Coronary artery (tissue), 2 donors: ENCODE data around the gene HTR1D.

Source experiments
- DNase-seq: peaks from one replicate; pipeline ENCODE4 v3.0.0-alpha.2; 2017; ENCODE audit warnings: low spot score
- H3K27ac ChIP-seq, 2 donors: fragments of 200-600 bp; sonication (generic); one replicate each; pipeline ENCODE4 v1.5.1; 2016 to 2019
- H3K4me3 ChIP-seq: fragments of 200-600 bp; sonication (generic); 2 replicates; pipeline ENCODE4 v1.5.1; 2016; ENCODE audit warnings: mild to moderate bottlenecking, moderate library complexity
- TF ChIP-seq, protein P1 (sequence below): fragments of 200-600 bp; sonication (generic); IDR thresholded peaks from one replicate; pipeline ENCODE4 v1.5.1; 2019; ENCODE audit warnings: antibody characterized with exemption

Gene HTR1D

DNA sequence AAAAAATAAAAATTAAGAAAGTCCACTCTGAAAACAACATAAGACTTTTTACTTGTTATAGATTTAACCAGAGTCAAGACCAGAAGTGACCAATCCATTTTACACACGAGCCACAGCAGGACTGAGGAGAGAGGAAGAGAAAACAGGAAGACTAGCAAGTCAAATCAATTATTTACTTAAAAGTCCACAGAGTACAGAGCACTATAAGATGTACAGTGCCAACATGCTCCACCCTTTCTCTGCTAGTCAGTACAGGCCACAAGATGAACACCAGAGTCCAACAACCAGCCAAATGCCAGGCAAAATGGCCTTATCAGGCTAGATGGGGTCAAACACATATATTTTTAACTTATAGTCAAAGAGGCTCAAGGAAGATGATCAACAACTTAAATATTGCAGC is 68.2 kb downstream of the HTR1D start:
- TF ChIP-seq, protein P1, sequence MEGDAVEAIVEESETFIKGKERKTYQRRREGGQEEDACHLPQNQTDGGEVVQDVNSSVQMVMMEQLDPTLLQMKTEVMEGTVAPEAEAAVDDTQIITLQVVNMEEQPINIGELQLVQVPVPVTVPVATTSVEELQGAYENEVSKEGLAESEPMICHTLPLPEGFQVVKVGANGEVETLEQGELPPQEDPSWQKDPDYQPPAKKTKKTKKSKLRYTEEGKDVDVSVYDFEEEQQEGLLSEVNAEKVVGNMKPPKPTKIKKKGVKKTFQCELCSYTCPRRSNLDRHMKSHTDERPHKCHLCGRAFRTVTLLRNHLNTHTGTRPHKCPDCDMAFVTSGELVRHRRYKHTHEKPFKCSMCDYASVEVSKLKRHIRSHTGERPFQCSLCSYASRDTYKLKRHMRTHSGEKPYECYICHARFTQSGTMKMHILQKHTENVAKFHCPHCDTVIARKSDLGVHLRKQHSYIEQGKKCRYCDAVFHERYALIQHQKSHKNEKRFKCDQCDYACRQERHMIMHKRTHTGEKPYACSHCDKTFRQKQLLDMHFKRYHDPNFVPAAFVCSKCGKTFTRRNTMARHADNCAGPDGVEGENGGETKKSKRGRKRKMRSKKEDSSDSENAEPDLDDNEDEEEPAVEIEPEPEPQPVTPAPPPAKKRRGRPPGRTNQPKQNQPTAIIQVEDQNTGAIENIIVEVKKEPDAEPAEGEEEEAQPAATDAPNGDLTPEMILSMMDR: no peak
- no peak overlapping the region for H3K4me3 ChIP-seq
- H3K27ac ChIP-seq: no peak overlapping the region
- no peak for DNase-seq

DNA sequence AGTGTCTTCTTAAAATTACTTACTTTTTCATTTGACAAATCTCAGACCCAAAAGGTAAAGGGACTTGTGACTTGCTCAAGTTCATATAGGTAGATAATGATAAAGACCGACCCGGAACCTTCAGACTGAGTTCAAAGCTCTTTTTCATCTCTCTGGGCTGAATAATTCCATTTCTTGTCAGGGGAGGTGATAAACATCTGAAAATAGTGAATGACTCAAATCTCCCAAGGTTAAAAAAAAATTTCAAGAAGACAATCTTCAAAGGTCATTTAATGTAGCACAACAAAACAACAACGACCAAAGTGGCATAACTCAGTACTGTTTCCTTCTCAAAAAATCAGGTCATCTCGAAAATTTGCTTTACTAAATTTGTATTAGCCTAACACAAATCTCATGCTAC is 69.2 kb downstream of the HTR1D start:
- no peak overlapping the region for H3K27ac ChIP-seq
- TF ChIP-seq, protein P1: no peak

More for the DNA sequence above, 69.2 kb downstream of the HTR1D start:
- DNase-seq: no peak
- no peak overlapping the region for H3K4me3 ChIP-seq
